ENCODE data around the gene TSPYL4.
"Not testable (repeated sequence)": the region's sequence is repeated elsewhere in the genome, so short reads cannot be mapped to it uniquely, and the experiment has no call there.

TSPYL4 gene

GRCh38 chr6:116253505-116254296, at the start of gene TSPYL4:
Gene TSPYL4, minus strand, starts transcription at chr6:116254075. Its CDS starts 67 bp downstream, at chr6:116254008.
- DNase-seq: peak; percentile 90

- no peak for DNase-seq
These were observed 47.2 kb upstream of the TSPYL4 start for GRCh38 chr6:116301104-116301503.

DNA sequence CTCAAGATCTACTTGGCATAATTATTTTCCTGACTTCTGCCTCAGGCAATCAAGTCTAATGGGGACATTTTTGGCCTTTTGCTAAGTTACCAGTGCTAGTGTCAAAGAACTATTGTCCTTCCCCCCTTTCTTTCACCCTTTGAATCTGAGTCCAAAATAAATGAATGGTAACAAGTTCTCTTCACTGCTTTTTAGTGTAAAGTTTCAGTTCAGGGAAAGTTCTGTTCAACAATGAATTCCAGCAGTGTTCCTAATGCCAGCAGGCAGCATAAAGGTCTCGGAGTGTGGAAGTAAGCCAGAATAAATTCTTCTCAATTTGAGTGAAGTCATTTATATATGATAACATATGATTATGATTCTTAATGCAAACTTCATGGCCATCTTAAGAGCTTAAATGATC, 46.7 kb upstream of the TSPYL4 start:
- no peak for DNase-seq

DNA sequence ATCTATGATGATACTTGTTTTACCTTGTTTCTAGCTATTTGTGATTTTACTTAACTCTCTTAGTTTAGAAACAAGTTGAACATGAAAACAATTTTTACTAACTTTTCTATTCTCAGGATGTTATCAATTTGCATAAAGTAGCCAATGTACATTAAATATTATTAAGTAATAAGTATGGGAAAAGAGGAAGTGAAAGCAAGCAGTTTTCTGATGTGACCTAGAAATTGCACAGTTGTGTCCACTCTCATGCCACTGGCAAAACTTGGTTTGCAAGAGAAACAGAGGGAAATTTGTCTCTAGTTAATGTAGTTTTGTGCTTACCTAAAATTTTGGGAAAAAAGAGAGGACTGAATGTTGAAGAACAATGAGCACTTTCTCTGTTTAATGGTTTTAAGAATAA, 45.1 kb upstream of the TSPYL4 start:
- DNase-seq: peak; percentile 16

GRCh38 chr6:116298273-116298672, 44.4 kb upstream of the TSPYL4 start:
- DNase-seq: no peak

DNA sequence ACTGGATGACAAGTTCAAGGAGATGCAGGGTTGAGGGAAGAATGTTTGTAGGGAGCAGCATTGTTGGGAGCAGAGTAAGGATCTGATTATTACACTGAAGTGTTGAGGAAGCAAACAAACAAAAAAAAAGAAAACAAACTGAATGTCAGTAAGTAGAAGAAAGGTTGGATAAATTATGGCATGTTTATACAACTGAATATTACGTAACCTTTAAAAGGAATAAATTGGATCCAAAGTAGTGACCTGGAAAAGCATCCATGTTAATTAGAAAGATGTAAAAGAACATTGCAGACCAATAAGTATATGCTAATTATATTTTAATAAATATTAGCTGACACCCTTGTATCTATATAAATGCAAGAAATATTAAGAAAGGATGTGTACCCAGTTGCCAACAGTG, 38.7 kb upstream of the TSPYL4 start:
- DNase-seq: no peak

GRCh38 chr6:116291701-116292396, 38.0 kb upstream of the TSPYL4 start:
- no peak for DNase-seq

DNA sequence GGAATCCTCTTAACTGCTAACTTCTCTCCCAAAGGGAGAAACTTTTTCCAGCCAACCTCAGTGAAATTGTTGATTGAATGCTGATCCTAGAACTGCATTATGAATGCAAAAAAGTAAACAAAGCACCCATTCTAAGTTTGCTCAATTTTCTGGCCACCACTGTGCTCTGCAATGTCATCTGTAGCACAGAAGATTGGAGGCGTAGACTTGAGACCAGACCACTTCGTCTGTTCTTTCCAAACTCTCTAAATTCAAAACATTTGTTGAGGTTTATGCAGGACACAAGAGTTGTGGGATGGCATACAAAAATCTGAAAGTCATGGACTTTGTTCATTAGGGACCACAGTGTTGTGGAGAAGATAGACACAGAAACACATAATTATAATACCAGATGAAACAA, 36.9 kb upstream of the TSPYL4 start:
- no peak for DNase-seq

GRCh38 chr6:116289876-116290275, 36.0 kb upstream of the TSPYL4 start:
- no peak for DNase-seq

DNA sequence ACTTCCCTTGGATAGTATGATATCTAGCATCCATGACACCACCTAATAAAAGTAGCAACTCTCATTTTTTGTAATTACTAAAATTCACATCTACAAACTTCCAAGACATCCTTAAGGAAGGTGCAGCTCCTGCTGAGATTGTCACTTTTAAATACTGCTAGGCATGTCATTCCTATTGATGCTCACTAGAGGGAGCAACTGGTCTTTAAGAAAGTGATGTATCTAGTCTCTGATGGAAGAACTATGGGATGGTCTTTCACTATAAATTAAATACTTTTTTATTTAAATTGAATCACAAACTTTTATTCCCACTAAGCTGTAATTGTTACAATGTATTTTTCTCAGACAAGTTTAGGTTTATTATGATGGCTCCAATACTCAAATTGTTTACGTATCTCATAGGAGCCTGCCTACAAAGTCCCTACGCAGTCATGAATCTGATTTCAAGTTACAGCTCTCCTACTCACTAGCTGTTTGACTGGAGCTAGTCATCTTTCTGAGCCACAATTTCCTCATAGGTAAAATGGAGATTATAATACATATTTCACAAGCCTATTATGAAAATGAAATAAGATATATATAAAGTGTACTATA, 33.9 kb upstream of the TSPYL4 start:
- peak; percentile 15 for DNase-seq

GRCh38 chr6:116286773-116287358, 33.0 kb upstream of the TSPYL4 start:
- DNase-seq: no peak

DNA sequence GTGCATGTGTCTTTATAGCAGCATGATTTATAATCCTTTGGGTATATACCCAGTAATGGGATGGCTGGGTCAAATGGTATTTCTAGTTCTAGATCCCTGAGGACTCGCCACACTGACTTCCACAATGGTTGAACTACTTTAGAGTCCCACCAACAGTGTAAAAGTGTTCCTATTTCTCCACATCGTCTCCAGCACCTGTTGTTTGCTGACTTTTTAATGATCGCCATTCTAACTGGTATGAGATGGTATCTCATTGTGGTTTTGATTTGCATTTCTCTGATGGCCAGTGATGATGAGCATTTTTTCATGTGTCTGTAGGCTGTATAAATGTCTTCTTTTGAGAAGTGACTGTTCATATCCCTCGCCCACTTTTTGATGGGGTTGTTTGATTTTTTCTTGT, 31.1 kb upstream of the TSPYL4 start:
- DNase-seq: not testable (repeated sequence)

DNA sequence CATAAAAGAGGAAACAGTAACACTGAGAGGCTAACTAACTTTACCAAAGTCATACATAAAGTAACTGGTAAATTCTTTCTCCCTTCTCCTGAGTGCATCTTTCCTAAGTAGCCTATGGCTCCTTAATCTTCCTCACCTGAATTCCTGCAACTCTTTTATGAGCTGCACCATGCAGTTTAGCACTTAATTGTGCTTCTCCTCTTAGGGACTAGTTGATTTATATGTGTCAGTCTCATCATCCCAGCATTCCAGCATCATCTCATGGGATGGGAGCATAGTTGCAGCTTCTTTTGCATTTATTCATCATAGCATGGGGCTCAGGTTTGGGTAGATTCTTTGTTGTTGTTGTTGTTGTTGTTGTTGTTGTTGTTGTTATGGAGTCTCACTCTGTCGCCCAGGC, 29.3 kb upstream of the TSPYL4 start:
- no peak for DNase-seq

- no peak for DNase-seq
These were observed 28.8 kb upstream of the TSPYL4 start for GRCh38 chr6:116282698-116283097.

DNA sequence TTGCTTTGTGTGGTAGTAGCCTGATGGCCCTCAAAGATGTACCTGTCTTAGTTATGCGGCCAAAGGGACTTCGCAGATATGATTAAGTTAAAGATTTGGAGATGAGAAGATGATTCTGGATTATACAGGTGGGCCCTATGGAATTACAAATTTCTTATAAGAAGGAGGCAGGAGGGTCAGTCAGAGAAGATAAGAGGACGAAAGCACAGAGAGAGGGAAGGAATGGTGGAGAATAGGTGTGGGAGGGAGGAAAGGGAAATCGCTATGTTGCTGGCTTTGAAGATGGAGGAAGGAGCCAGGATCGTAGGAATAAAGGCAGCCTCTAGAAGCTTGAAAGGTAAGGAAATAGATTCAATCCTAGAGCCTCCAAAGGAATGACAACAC, 27.1 kb upstream of the TSPYL4 start:
- DNase-seq: no peak

GRCh38 chr6:116280161-116280932, 26.5 kb upstream of the TSPYL4 start:
- DNase-seq: peak; percentile 4

- DNase-seq: peak; percentile 94
These were observed 25.6 kb upstream of the TSPYL4 start, which contains the start of gene TSPYL1 for GRCh38 chr6:116279232-116280160. Gene TSPYL1, minus strand, starts transcription at chr6:116279930. Its CDS starts 100 bp downstream, at chr6:116279830.

GRCh38 chr6:116278854-116279231, 25.0 kb upstream of the TSPYL4 start:
- DNase-seq: no peak

DNA sequence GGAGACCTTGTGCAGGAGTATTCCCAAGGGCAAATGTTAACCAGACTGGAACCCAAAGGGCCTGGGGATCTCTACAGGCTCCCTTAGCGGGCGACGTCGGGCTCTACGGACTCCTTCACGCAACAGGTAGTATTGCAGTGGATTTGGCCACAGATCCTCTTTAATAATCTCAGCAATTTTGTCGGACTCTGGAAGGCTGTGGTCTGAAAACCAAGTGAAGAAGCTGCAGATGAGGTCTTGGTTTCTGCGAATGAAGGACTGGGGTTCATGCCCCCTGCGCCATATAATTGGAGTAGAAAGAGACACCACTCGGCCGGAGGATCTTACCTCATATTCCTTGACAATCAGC, 24.6 kb upstream of the TSPYL4 start:
- DNase-seq: no peak

DNA sequence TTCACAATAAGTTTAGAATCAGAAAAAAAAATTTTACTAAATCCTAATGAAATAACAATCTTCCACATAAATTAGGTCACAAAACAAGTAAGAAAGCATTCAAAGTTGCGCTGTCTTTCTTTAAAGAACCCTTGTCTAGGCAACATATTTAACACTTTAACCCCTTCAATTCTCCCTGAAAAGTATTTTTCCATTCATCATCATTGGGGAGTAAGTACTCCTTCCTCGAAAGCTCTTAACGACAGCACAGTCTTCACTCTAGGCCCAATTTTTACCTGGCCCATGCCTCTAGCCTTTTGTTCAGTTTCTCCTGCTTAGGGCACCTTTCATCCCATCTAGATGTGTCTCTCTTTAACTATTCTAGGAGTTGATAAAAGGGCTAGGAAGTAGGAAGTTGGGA, 23.2 kb upstream of the TSPYL4 start:
- DNase-seq: no peak

DNA sequence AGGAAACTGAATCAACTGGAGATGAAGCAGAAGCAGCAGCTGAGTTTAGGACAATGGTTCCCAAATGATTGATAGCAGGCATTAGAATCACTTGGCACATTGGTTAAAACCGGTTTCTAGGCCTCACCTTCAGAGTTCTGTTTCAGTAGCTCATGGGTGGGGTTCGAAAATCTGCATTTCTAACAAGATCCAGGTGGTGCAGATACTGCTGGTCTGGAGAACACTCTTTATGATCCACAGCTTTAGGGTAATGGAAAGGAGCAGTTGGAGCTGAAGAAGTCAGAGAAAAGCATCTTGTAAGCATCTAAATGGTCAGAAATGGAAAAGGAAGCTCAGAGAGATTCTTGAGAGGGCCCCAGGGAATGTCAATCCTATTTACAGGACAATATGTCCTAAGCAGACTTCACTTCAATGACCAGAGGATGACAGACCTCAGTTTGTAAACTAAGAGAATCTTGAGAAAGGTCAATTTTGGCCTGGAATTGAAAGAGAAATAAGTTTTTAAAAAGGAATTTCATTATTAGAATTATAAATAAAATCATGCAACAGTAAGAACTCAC, 17.4 kb upstream of the TSPYL4 start:
- DNase-seq: no peak
